Right lobe of liver (tissue), 4 donors: ENCODE data around the gene ENDOV.

Source experiments
- POLR2A ChIP-seq: fragments of 450-650 bp; IDR thresholded peaks from one replicate; pipeline ENCODE4 v1.6.1; 2017; ENCODE audit warnings: antibody characterized with exemption, mild to moderate bottlenecking
- TF ChIP-seq, protein P1 (sequence below), 4 donors: fragments of 200-600 bp in 3 of 4; fragments of 450-650 bp in 1 of 4; IDR thresholded peaks; one replicate each; pipeline versions ENCODE4 v1.5.1 to v1.8.0; 2016 to 2022; ENCODE audit warnings: antibody characterized with exemption in 4 of 4, mild to moderate bottlenecking in 2 of 4
- donor health status: DM: no; HTN: no; CAD: no.
- donor health status: DM: no; HTN: no; CAD: no.
- donor health status: DM: no; HTN: yes; CAD: no.

DNA sequence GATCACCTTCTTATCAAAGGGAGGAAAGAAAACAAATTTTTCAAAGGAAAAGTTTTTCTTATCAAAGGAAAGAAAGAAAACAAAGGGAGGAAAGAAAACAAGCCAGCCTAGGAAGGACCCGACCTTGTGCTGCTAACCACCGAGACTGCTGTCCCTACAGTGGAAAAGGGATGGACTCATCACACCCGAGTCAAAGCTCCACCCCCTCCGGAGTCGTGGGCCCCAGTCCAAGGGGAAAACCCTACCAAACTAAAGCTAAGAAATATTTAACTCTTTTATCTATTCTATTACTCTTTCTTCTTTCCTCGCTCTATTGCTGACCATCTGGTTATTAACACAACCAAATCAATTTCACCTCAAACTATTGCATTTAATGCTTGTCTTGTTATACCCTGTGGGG is 6.1 kb upstream of the ENDOV start:
- TF ChIP-seq, protein P1, sequence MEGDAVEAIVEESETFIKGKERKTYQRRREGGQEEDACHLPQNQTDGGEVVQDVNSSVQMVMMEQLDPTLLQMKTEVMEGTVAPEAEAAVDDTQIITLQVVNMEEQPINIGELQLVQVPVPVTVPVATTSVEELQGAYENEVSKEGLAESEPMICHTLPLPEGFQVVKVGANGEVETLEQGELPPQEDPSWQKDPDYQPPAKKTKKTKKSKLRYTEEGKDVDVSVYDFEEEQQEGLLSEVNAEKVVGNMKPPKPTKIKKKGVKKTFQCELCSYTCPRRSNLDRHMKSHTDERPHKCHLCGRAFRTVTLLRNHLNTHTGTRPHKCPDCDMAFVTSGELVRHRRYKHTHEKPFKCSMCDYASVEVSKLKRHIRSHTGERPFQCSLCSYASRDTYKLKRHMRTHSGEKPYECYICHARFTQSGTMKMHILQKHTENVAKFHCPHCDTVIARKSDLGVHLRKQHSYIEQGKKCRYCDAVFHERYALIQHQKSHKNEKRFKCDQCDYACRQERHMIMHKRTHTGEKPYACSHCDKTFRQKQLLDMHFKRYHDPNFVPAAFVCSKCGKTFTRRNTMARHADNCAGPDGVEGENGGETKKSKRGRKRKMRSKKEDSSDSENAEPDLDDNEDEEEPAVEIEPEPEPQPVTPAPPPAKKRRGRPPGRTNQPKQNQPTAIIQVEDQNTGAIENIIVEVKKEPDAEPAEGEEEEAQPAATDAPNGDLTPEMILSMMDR (IDR thresholded peaks at IDR 0.05) = no peak
- no peak for TF ChIP-seq POLR2A
